K562 (cell line): ENCODE results near the gene LRFN4. TPM values are rescaled to one million over a fixed set of nuclear protein-coding genes. Genes with fewer than 3 reads are reported as not detected.
A peak's percentile ranks its signal among the peaks of the same experiment; 100 is the strongest.

Experiments used
- BCOR ChIP-seq: fragments of 450-650 bp; IDR thresholded peaks from 2 replicates; pipeline ENCODE4 v1.6.1; 2016
- EHMT2 ChIP-seq: fragments of 450-650 bp; IDR thresholded peaks from 2 replicates; pipeline ENCODE4 v1.6.1; 2018; ENCODE audit warnings: antibody characterized with exemption
- ETS1 ChIP-seq: conservative IDR thresholded peaks from 2 replicates; pipeline ENCODE4 v1.6.1; 2011; ENCODE audit warnings: low read depth, mild to moderate bottlenecking, low read length; ENCODE audit not compliant: control insufficient read depth
- ILF3 ChIP-seq: fragments of 450-650 bp; IDR thresholded peaks from 2 replicates; pipeline ENCODE4 v1.6.1; 2018; ENCODE audit warnings: antibody characterized with exemption, mild to moderate bottlenecking, moderate library complexity, borderline replicate concordance
- MXD1 ChIP-seq: fragments of 250-450 bp; sonication (Bioruptor Pico); IDR thresholded peaks from 2 replicates; pipeline ENCODE4 v1.8.0; 2021; ENCODE audit warnings: borderline replicate concordance, mild to moderate bottlenecking, moderate library complexity; ENCODE audit not compliant: poor library complexity, severe bottlenecking
- NELFE ChIP-seq: IDR thresholded peaks from 2 replicates; pipeline ENCODE4 v1.6.1; 2011; ENCODE audit warnings: mild to moderate bottlenecking; ENCODE audit not compliant: insufficient read depth, insufficient read length
- RREB1 ChIP-seq: fragments of 250-450 bp; sonication (Bioruptor Pico); IDR thresholded peaks from 2 replicates; pipeline ENCODE4 v1.4.0; 2020
- SMC3 ChIP-seq: conservative IDR thresholded peaks from 2 replicates; pipeline ENCODE4 v1.6.1; 2011; ENCODE audit warnings: low read depth, low read length, improper control_type of control experiment; ENCODE audit not compliant: insufficient read depth
- SRSF7 ChIP-seq: fragments of 200-400 bp; formaldehyde crosslinking; optimal IDR thresholded peaks from 2 replicates; pipeline ENCODE3; 2017; ENCODE audit warnings: mild to moderate bottlenecking, low read depth, low read length
- TARDBP ChIP-seq: fragments of 450-650 bp; IDR thresholded peaks from 2 replicates; pipeline ENCODE4 v1.6.1; 2016
- THAP7 ChIP-seq: fragments of 250-450 bp; sonication (Bioruptor Pico); IDR thresholded peaks from 2 replicates; pipeline ENCODE4 v1.5.0; 2021
- TSHZ1 ChIP-seq: fragments of 250-450 bp; sonication (Bioruptor Pico); IDR thresholded peaks from 2 replicates; pipeline ENCODE4 v1.4.0; 2020; ENCODE audit warnings: mild to moderate bottlenecking, moderate library complexity
- ZNF511 ChIP-seq: sonication (generic); formaldehyde crosslinking; IDR thresholded peaks from 2 replicates; pipeline ENCODE4 v1.8.0; 2022; ENCODE audit warnings: mild to moderate bottlenecking, missing genetic modification reagents
- ZNF77 ChIP-seq: fragments of 250-450 bp; sonication (Bioruptor Pico); IDR thresholded peaks from 2 replicates; pipeline ENCODE4 v1.5.0; 2020
- ZSCAN29 ChIP-seq: fragments of 450-650 bp; IDR thresholded peaks from 2 replicates; pipeline ENCODE4 v1.6.1; 2017
- polyA plus RNA-seq, 8 experiments: library from polyadenylated mRNA; depleted of rRNA in 4 of 8; stranded (reverse) in 5 of 8; unstranded in 3 of 8; fragments of >200 nt; fragmentation: Nextera tagmentation in 2 of 8; fragmentation: Illumina TruSeq in 1 of 8; extraction: Ambion mirVana in 2 of 8; extraction: Trizol in 1 of 8; gene quantifications; 2 replicates each; pipeline versions ENCODE4 v1.2.1 to v1.2.3, GENCODE V29; 2011 to 2014; ENCODE audit warnings: inconsistent platforms in 1 of 8, missing spikeins in 1 of 8
- total RNA-seq, 7 experiments: library from RNA; depleted of rRNA in 6 of 7; stranded (reverse); fragments of >200 nt in 6 of 7; fragmentation: Illumina TruSeq in 2 of 7; extraction: Trizol in 2 of 7; gene quantifications; 2 replicates each; pipeline versions ENCODE4 v1.2.1 to v1.2.3, GENCODE V29; 2011 to 2021; ENCODE audit warnings: low replicate concordance in 1 of 7

The LRFN4 gene
- total and polyA plus RNA-seq, 9 of the 15 experiments (the other 6 are each of a cell fraction or from before 2014, with no cell fraction given), result 0.10 to 60.1 (median 6.7) TPM

GRCh38 chr11:66891851-66892660, 35.2 kb downstream of the LRFN4 start (continued):
- no peak for TF ChIP-seq MXD1 (CRISPR knock-in tag)
- TF ChIP-seq ZSCAN29, result no peak
- TF ChIP-seq NELFE, result no peak
- no peak for TF ChIP-seq RREB1 (CRISPR knock-in tag)
- TF ChIP-seq SRSF7, result no peak
- TF ChIP-seq ETS1, result no peak
- TF ChIP-seq THAP7 (CRISPR knock-in tag), result no peak
- 0 out of 2 replicates have a peak, but pooled peaks have one; percentile 24 for TF ChIP-seq TARDBP
- no peak for TF ChIP-seq ILF3
- peak; percentile 66 for TF ChIP-seq BCOR
- TF ChIP-seq TSHZ1 (CRISPR knock-in tag), result no peak
- TF ChIP-seq SMC3, result no peak
- TF ChIP-seq ZNF77 (CRISPR knock-in tag), result no peak
- no peak for TF ChIP-seq ZNF511
- peak; percentile 90 for TF ChIP-seq EHMT2
